BE2C (cell line): ENCODE results near the gene EVL.

Source experiments
- DNase-seq: peaks from one replicate; pipeline ENCODE4 v3.0.0-alpha.2; 2020
- H3K27me3 ChIP-seq: fragments of 250-450 bp; sonication (Bioruptor Pico); 2 replicates; pipeline ENCODE4 v1.5.1; 2020; ENCODE audit warnings: mild to moderate bottlenecking
- H3K36me3 ChIP-seq: fragments of 250-450 bp; sonication (Bioruptor Pico); 2 replicates; pipeline ENCODE4 v1.5.1; 2020; ENCODE audit warnings: mild to moderate bottlenecking
- H3K4me1 ChIP-seq: fragments of 250-450 bp; sonication (Bioruptor Pico); 2 replicates; pipeline ENCODE4 v1.5.1; 2020
- H3K4me3 ChIP-seq: 2 replicates; pipeline ENCODE4 v1.5.1; 2011; ENCODE audit warnings: low read depth, low read length
- H3K9me3 ChIP-seq: fragments of 250-450 bp; sonication (Bioruptor Pico); 2 replicates; pipeline ENCODE4 v1.5.1; 2020
- TF ChIP-seq, protein P1 (sequence below): IDR thresholded peaks from 2 replicates; pipeline ENCODE4 v1.5.1; 2012; ENCODE audit warnings: mild to moderate bottlenecking, low read depth, low read length

EVL gene

DNA sequence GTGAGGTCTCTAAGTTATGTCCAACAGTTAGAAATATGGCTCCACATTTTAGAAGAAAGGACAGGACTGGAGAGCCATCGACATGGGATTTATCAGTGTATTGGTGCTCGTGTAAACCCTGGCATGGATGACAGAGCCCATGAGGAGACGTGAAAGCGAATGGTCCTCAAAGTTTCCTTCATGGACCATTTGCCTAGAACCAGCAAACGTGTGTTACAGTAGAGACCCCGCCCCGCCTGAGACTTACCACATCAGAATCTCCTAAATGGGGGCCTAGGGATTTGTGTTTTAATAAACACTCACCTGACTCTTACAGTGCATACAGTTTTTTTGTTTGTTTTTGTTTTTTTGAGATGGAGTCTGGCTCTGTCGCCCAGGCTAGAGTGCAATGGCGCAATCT lies 12.2 kb downstream of the EVL start:
- Histone ChIP-seq H3K36me3 (no peaks in the 10 kb centered on the region; the same call in 1 of the 2 replicates), H3K27me3 (no peaks in the 10 kb centered on the region), H3K9me3 (no peaks in the 10 kb centered on the region), H3K4me3 (no peak overlapping the region), H3K4me1 (peaks cover 14% of the 10 kb centered on the region)
- DNase-seq = no peak
- TF ChIP-seq, protein P1, sequence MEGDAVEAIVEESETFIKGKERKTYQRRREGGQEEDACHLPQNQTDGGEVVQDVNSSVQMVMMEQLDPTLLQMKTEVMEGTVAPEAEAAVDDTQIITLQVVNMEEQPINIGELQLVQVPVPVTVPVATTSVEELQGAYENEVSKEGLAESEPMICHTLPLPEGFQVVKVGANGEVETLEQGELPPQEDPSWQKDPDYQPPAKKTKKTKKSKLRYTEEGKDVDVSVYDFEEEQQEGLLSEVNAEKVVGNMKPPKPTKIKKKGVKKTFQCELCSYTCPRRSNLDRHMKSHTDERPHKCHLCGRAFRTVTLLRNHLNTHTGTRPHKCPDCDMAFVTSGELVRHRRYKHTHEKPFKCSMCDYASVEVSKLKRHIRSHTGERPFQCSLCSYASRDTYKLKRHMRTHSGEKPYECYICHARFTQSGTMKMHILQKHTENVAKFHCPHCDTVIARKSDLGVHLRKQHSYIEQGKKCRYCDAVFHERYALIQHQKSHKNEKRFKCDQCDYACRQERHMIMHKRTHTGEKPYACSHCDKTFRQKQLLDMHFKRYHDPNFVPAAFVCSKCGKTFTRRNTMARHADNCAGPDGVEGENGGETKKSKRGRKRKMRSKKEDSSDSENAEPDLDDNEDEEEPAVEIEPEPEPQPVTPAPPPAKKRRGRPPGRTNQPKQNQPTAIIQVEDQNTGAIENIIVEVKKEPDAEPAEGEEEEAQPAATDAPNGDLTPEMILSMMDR = no peak

DNA sequence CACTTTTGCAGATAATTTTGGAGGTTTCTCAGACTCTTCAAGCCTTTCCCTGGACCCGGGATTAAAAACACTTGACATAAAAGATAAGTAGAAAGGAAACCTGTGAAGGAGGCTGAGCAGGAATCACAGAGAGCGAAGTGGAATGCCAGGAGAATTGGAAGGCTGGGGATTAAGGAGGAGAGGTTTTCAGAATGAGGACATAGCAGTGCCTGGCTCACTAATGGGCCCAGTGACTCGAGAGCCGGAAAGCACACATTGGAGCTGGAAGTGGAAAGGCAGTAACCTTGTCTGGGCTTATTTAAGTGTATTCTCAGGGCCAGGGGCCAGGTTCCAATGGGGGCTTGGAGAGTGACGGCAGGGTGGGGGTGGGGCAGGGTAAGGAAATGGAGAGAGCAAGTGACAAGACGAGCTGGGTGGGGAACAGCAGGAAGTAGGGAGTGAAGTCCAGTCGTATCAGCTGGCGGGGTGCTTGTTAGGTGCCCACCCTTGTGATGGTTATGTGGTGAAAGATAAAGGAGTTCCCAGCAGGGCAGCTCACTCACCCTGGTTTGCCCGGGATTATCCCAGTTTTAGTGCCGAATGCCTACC lies 13.1 kb downstream of the EVL start:
- TF ChIP-seq, protein P1 = no peak
- no peaks in the 10 kb centered on the region for H3K27me3 ChIP-seq
- no peak overlapping the region for H3K4me3 ChIP-seq
- peaks cover 14% of the 10 kb centered on the region for H3K4me1 ChIP-seq
- H3K36me3 ChIP-seq = no peaks in the 10 kb centered on the region; the same call in 1 of the 2 replicates
- H3K9me3 ChIP-seq = no peaks in the 10 kb centered on the region
- no peak for DNase-seq

DNA sequence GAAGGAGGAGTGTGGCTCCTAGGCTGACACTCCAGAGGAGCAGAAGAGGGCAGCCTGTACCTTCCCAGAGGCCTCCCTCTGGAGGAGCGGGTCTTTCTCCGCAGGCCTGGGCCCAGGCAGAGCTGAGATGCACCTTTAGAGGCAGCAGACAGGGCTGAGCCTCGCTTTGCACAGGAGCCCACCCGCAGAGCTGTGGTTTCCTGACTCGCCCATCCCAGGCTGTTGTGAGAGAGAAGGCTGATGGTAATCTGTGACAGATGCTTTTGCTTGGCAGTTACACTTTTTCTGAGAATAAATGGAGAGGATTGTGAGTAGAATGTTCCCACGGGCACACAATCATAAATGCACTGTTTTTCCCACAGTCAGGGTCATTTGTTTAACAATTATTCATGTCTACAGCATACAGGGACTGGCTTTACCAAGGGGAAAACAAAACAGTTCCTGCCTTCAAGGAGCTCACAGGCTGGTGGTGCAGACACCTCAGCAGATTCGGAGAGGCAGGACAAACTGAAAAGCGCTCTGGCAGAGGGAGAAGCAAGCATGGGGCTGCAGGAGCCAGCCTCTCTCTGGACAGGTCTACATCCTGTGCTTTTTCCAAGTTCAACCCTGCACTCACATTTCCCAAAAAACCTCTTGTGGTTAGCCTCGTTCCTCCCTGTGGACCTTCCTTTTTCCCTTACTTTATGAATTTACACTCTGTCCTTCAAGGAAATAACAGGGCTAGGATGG lies 13.9 kb downstream of the EVL start:
- H3K9me3 ChIP-seq = no peaks in the 10 kb centered on the region
- DNase-seq = peak; percentile 44
- H3K27me3 ChIP-seq = no peaks in the 10 kb centered on the region
- TF ChIP-seq, protein P1 = no peak
- H3K4me3 ChIP-seq = no peak overlapping the region
- H3K4me1 ChIP-seq = peaks cover 14% of the 10 kb centered on the region
- H3K36me3 ChIP-seq = no peaks in the 10 kb centered on the region; the same call in 1 of the 2 replicates

DNA sequence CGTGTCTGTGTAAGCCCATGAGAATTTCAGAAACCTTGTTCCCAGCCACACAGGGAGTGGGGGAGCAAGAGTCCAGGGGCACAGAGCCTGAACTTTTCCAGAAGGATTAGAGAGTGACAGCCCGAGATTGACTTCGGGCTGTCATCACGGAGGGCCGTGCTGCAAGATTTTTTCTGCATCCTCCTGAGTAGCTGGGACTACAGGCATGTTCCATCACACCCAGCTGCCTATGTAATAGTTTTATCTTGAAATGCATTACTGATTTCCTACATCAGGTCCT lies 14.4 kb downstream of the EVL start:
- H3K27me3 ChIP-seq = no peaks in the 10 kb centered on the region
- peaks cover 14% of the 10 kb centered on the region for H3K4me1 ChIP-seq
- H3K36me3 ChIP-seq = peaks cover under 1% of the 10 kb centered on the region; the same call in 1 of the 2 replicates
- DNase-seq = no peak
- TF ChIP-seq, protein P1 = no peak
- H3K9me3 ChIP-seq = no peaks in the 10 kb centered on the region
- no peak overlapping the region for H3K4me3 ChIP-seq

DNA sequence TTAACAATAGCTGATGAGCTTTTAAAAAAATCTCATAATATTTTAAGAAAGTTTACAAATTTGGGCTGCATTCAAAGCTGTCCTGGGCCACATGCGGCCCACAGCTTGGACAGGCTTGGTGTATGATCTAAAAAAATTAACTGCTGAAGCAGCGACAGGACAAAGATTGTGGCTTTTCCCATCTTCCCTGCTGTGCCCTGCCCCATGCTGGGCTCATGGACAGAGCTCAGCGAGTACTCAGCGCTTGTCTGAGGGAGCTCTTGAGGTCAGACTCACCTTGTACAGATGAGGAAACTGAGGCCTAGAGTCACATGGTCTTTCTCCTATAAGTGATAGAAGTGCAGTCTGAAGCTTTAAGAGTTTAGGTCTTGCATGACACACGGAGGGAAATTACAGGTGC lies 15.0 kb downstream of the EVL start:
- DNase-seq = no peak
- Histone ChIP-seq H3K9me3 (no peaks in the 10 kb centered on the region), H3K36me3 (peaks cover 6% of the 10 kb centered on the region; the same call in 1 of the 2 replicates), H3K27me3 (no peaks in the 10 kb centered on the region), H3K4me1 (peaks cover 13% of the 10 kb centered on the region), H3K4me3 (no peak overlapping the region)
- TF ChIP-seq, protein P1 = no peak

DNA sequence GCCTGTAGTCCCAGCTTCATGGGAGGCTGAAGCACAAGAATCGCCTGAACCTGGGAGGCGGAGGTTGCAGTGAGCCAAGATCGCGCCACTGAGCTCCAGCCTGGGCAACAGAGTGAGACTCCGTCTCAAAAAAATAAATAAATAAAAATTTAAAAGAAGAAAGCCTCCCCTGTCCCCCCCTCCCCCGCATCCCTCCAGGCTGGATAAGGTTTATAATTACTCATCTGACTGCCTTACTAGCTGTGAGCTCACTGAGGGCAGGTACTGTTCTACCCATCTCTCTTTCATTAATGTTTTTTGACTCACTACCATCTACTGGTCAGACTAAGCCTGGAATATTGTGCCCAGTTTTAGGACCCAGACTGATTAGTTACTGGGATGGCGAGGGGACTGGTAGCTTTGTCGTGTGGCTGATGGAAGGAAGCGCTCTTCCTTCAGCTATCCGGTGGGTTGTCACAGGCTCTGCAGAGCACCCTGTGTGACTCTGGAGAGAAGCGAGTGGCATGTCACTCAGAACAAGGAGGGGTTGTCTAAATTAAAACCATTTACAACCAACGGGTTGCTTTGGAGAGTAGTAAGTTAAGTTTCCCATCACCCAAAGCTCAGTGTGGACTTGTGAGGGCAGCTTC lies 16.9 kb downstream of the EVL start:
- DNase-seq = no peak
- Histone ChIP-seq H3K4me3 (no peak overlapping the region), H3K9me3 (no peaks in the 10 kb centered on the region), H3K4me1 (no peaks in the 10 kb centered on the region; the same call in 1 of the 2 replicates), H3K36me3 (peaks cover 16% of the 10 kb centered on the region), H3K27me3 (no peaks in the 10 kb centered on the region)
- TF ChIP-seq, protein P1 = no peak
